ENCODE measurements around the gene GMPPA. TPM values are rescaled to one million over a fixed set of nuclear protein-coding genes. Genes with fewer than 3 reads are reported as not detected.
A peak's percentile ranks its signal among the peaks of the same experiment; 100 is the strongest.

Gene GMPPA
- polyA plus RNA-seq, 10 donors = 21.7 to 29.9 (median 24.9) TPM

DNA sequence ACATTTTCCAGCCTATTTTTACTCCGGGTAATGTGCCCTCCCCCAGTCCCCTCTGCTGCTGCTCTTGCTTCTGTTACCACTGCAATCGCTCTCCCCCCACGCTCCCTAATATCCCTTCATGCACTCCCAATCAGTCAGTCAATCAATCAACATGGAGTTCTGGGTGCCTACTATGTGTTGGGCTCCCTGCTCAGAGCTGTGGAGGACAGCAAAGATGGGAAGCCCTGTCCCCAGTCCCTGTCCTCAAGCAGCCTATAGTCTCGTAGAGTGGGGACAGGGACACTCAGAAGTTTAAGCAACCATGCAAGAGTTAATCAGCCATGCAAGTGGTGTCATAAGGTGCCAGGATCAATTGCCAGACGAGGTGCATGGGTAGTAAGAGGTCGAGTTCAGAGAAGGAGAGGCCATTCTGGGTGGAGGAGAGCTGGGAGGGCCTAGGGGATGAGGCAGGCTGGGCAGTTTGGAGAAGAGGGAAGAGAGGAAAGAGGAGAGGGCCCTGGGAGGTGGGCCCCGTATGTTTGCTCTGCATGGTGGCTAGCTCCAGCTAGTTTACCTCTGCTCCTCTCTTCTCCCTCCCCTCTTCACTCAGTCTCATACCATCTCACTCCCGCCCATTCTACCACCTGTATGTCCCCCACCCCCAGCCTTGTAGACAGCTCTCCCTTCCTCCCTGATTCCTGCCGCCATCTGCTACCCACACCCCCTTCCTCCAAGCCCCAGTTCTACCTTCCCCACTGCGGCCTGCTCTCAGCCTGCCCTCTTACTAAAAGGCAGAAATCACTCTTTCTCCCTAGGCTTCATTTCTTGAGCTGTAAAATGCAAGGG is 19.5 kb downstream of the GMPPA start:
- no peak for DNase-seq

- no peak for DNase-seq
Observed at GRCh38 chr2:219519526-219519916, 20.8 kb downstream of the GMPPA start.

- DNase-seq = no peak
Observed at GRCh38 chr2:219520079-219520478, 21.4 kb downstream of the GMPPA start.

- peak in 1 of 3 donors; percentile 73 for DNase-seq
Observed at GRCh38 chr2:219521066-219521880, 22.6 kb downstream of the GMPPA start.

- DNase-seq = peak in 1 of 3 donors; percentile 76
Observed at GRCh38 chr2:219522111-219523030, 23.7 kb downstream of the GMPPA start.

GRCh38 chr2:219523031-219523671 is 24.5 kb downstream of the GMPPA start:
- no peak for DNase-seq

DNA sequence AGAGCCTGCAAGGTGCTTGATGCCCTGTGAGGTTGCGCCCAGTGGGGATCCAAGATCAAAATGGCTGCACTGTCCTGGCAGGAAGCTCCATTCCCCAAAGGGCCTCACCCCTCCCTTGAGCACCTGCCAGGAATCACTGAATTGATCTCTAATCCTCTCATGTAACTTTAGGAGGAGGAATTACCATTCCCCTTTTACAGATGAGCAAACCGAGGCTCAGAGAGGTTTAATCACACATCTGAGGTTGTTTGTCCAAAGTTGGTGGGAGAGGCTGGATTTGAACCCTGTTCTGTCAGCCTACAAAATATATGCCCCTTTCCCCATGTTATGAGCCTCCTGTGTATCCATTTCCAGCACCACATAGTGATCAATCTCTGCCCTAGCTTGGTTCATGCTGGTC is 26.1 kb downstream of the GMPPA start:
- no peak for DNase-seq

- DNase-seq = no peak
Observed at GRCh38 chr2:219525533-219526232, 27.0 kb downstream of the GMPPA start.

GRCh38 chr2:219526320-219527075 is 27.8 kb downstream of the GMPPA start:
- DNase-seq = no peak

GRCh38 chr2:219527076-219527394 is 28.3 kb downstream of the GMPPA start:
- DNase-seq = no peak

DNA sequence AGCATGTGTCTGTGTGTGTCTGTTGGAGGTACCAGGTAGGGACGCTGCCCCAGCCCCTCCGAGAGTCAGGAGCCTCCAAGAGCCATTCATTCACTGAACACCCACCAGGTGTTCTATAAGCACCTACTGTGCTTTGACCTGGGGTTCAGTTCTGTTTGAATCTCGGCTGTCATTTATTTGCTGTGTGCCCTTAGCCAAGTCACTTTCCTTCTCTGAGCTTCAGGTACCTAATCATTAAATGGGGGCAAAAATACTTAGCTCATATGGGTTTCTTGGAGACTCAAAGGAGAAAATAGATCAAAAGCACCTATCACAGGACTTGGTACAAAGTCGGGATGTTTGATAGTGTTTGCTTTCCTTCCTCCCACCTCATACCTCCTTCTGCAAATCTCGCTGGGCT is 28.8 kb downstream of the GMPPA start:
- DNase-seq = no peak

DNA sequence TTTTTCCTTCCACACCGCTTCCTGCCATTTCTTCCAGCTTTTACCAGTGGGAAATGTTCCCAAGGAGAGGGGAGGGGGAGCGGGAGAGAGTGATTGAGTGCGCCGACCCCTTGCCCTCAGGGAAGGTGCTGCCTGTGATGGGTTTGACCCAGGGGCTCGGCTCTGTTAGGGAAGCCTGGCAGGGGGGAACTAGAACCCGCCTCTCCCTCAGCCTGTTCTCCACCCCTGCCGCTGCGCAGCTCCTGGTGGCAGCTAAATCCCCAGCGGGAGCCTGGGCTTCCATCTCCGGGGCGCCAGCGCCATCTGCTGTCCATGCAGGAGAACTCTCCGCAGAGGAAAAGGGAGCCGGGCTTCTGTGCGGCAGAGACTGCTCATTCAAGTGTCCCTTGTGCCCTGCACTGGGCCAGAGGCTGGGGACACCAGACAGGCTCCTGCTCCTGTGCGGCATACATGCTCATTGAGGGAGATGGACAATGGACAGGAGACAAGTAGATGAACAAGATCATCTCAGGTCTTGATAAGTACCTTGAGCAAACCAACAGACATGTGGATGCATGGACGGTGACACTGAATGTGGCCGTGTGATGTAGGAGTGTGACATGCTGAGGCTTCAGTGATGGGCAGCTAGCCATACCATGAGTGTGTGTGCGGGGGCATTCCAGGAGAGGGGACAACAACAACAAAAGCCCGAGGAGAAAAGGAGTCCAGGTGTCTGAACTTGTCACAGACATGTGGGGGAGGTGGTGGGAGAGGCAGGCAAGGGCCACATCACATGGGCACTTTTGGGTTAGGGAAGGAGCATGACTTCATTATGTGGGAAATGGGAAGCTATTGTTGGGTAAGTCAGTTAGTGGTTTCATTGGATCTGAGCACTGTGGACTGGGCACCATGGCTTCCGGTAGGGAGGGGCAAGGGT is 31.6 kb downstream of the GMPPA start:
- peak; percentile 78 to 92 (median 88) for DNase-seq

- no peak for DNase-seq
Observed at GRCh38 chr2:219531639-219532377, 33.1 kb downstream of the GMPPA start.

GRCh38 chr2:219532378-219532649 is 33.6 kb downstream of the GMPPA start:
- DNase-seq = no peak

DNA sequence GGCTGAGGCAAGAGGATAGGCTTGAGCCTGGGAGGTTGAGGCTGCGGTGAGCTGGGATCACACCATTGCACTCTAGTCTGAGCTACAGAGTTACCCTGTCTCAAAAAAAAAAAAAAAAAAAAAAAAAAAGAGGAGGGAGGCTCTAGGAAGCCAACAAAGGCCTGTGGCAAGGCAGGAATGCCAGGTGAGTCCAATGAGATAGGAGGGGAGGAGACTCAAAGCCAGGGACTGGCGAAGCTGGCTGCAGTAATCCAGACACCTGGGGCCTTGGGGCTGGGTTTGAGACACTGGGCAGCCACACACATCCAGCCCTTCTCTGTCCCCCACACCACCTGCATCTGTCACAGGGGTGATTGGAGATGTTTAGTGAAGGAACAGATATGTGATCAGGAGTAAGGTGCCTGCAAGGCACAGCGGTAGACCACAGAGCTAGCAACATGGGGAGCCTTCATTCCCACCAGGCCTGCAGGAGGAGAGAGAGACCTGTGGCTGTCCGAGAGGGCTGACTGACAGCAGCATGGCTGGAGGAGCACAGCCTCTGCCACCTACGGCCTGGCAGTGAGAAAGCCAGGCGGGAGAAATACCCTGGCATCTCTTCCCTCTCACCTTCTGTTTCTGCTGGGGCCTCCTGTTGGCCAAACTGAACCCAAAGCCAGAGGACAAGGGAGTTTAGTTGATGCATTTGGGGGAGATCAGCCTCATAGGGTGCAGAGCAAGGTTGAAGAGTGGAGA is 35.4 kb downstream of the GMPPA start:
- no peak for DNase-seq

DNA sequence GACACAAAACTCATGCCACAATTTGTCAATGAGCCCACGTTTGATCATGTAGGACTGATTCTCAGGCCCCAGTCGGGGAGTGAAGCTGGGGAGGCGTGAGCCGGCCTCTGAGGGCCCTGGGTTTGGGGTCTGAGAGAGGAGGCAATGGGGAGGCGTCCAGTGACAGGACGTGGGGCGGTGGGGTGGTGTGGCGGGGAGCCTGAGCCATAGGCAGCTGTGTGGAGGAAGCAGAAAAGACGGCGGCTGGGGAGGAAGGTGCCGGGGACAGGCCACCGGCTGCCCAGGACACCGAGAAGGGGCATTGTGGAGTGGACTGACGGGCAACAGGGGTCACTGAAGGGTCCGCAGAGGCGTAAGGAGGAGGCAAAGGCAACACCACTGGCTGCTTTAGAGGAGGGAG is 37.7 kb downstream of the GMPPA start:
- DNase-seq = no peak

DNA sequence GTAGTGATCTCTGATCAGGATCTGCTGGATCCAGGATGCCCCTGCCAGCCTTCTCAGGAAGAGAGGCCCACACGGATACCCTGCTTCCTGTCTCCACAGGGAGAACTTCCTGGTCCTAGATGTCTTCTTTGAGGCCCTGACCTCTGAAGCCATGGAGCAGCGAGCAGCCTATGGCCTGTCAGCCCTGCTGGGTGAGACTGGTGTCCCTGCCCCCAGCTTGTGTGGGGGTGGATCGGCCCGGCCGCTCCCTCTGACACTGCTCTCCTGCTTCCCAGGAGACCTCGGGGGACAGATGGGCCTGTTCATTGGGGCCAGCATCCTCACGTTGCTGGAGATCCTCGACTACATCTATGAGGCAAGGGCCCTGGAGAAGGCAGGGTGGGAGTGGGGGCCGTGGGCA is 38.3 kb downstream of the GMPPA start:
- no peak for DNase-seq

Data from muscle of back (tissue), 11 donors.